ENCODE data around the gene FOXL3.

FOXL3 gene

GRCh38 chr7:254337-255037 is 35.5 kb upstream of the FOXL3 start:
- no peak overlapping the region for H3K27ac ChIP-seq (ENCODE audit: low read depth, low read length)
- H3K4me1 ChIP-seq (ENCODE audit: control insufficient read depth in 1 of 2, insufficient read depth in 2 of 2, low read length in 2 of 2) = no peaks in the 10 kb centered on the region
- no peaks in the 10 kb centered on the region for H3K9me3 ChIP-seq (ENCODE audit: control insufficient read depth in 1 of 2, low read length in 2 of 2)
- no peaks in the 10 kb centered on the region for H3K27me3 ChIP-seq (ENCODE audit: control insufficient read depth in 1 of 2, insufficient read depth in 2 of 2, low read length in 2 of 2)
- H3K4me3 ChIP-seq (ENCODE audit: low read depth in 1 of 2, low read length in 2 of 2) = no peak overlapping the region
- no peak overlapping the region for H3K9ac ChIP-seq (ENCODE audit: low read depth in 1 of 2, low read length in 2 of 2)
- H3K36me3 ChIP-seq (ENCODE audit: control insufficient read depth in 1 of 2, insufficient read depth in 2 of 2, low read length in 2 of 2) = peaks cover 29 to 76% of the 10 kb centered on the region in 2 donors

- no peaks in the 10 kb centered on the region for H3K27me3 ChIP-seq (ENCODE audit: control insufficient read depth in 1 of 2, insufficient read depth in 2 of 2, low read length in 2 of 2)
- peaks cover 32 to 81% of the 10 kb centered on the region in 2 donors for H3K36me3 ChIP-seq (ENCODE audit: control insufficient read depth in 1 of 2, insufficient read depth in 2 of 2, low read length in 2 of 2)
- no peaks in the 10 kb centered on the region for H3K9me3 ChIP-seq (ENCODE audit: control insufficient read depth in 1 of 2, low read length in 2 of 2)
- H3K9ac ChIP-seq (ENCODE audit: low read depth in 1 of 2, low read length in 2 of 2) = no peak overlapping the region
- no peak overlapping the region for H3K4me3 ChIP-seq (ENCODE audit: low read depth in 1 of 2, low read length in 2 of 2)
- no peaks in the 10 kb centered on the region for H3K4me1 ChIP-seq (ENCODE audit: control insufficient read depth in 1 of 2, insufficient read depth in 2 of 2, low read length in 2 of 2)
- no peak overlapping the region for H3K27ac ChIP-seq (ENCODE audit: low read depth, low read length)
Measured at GRCh38 chr7:255038-255435, 34.9 kb upstream of the FOXL3 start.

- H3K4me1 ChIP-seq (ENCODE audit: control insufficient read depth in 1 of 2, insufficient read depth in 2 of 2, low read length in 2 of 2) = no peaks in the 10 kb centered on the region
- H3K36me3 ChIP-seq (ENCODE audit: control insufficient read depth in 1 of 2, insufficient read depth in 2 of 2, low read length in 2 of 2) = peaks cover 31 to 83% of the 10 kb centered on the region in 2 donors
- peaks cover 0 to under 1% of the 10 kb centered on the region in 2 donors for H3K9me3 ChIP-seq (ENCODE audit: control insufficient read depth in 1 of 2, low read length in 2 of 2)
- no peak overlapping the region for H3K4me3 ChIP-seq (ENCODE audit: low read depth in 1 of 2, low read length in 2 of 2)
- no peak overlapping the region for H3K27ac ChIP-seq (ENCODE audit: low read depth, low read length)
- H3K27me3 ChIP-seq (ENCODE audit: control insufficient read depth in 1 of 2, insufficient read depth in 2 of 2, low read length in 2 of 2) = no peaks in the 10 kb centered on the region
- H3K9ac ChIP-seq (ENCODE audit: low read depth in 1 of 2, low read length in 2 of 2) = no peak overlapping the region
Measured at GRCh38 chr7:255721-256361, 34.1 kb upstream of the FOXL3 start.

DNA sequence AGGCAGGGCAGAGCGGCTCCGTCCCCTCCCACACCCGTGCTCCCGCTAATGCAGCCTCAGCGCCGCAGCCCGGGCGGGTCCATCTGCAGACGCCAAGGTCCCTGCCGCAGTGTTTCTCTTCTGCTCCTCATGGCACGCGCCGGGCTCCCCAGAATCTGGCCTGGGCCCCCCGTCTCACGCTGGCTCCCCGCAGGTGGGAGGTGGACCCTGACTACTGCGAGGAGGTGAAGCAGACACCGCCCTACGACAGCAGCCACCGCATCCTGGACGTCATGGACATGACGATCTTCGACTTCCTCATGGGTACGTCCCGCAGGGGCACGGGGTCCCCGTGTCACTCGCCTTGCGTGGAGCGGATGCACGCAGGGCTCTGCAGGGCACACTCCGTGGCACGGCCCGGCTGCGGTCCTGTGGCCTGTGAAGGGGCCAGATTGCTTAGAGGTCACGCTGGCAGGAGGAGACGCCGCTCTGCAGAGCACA is 33.5 kb upstream of the FOXL3 start:
- H3K36me3 ChIP-seq (ENCODE audit: control insufficient read depth in 1 of 2, insufficient read depth in 2 of 2, low read length in 2 of 2) = peaks cover 29 to 85% of the 10 kb centered on the region in 2 donors
- H3K4me3 ChIP-seq (ENCODE audit: low read depth in 1 of 2, low read length in 2 of 2) = no peak overlapping the region
- peaks cover 0 to 6% of the 10 kb centered on the region in 2 donors for H3K9me3 ChIP-seq (ENCODE audit: control insufficient read depth in 1 of 2, low read length in 2 of 2)
- no peak overlapping the region for H3K9ac ChIP-seq (ENCODE audit: low read depth in 1 of 2, low read length in 2 of 2)
- no peaks in the 10 kb centered on the region for H3K4me1 ChIP-seq (ENCODE audit: control insufficient read depth in 1 of 2, insufficient read depth in 2 of 2, low read length in 2 of 2)
- no peaks in the 10 kb centered on the region for H3K27me3 ChIP-seq (ENCODE audit: control insufficient read depth in 1 of 2, insufficient read depth in 2 of 2, low read length in 2 of 2)
- no peak overlapping the region for H3K27ac ChIP-seq (ENCODE audit: low read depth, low read length)

GRCh38 chr7:256981-257646 is 32.9 kb upstream of the FOXL3 start:
- Histone ChIP-seq H3K9me3 (ENCODE audit: control insufficient read depth in 1 of 2, low read length in 2 of 2) (peaks cover 5 to 9% of the 10 kb centered on the region in 2 donors), H3K36me3 (ENCODE audit: control insufficient read depth in 1 of 2, insufficient read depth in 2 of 2, low read length in 2 of 2) (peaks cover 23 to 81% of the 10 kb centered on the region in 2 donors), H3K4me1 (ENCODE audit: control insufficient read depth in 1 of 2, insufficient read depth in 2 of 2, low read length in 2 of 2) (no peaks in the 10 kb centered on the region), H3K9ac (ENCODE audit: low read depth in 1 of 2, low read length in 2 of 2) (no peak overlapping the region), H3K4me3 (ENCODE audit: low read depth in 1 of 2, low read length in 2 of 2) (no peak overlapping the region), H3K27me3 (ENCODE audit: control insufficient read depth in 1 of 2, insufficient read depth in 2 of 2, low read length in 2 of 2) (no peaks in the 10 kb centered on the region), H3K27ac (ENCODE audit: low read depth, low read length) (no peak overlapping the region)

- H3K27me3 ChIP-seq (ENCODE audit: control insufficient read depth in 1 of 2, insufficient read depth in 2 of 2, low read length in 2 of 2) = no peaks in the 10 kb centered on the region
- H3K36me3 ChIP-seq (ENCODE audit: control insufficient read depth in 1 of 2, insufficient read depth in 2 of 2, low read length in 2 of 2) = peaks cover 19 to 76% of the 10 kb centered on the region in 2 donors
- no peak overlapping the region for H3K27ac ChIP-seq (ENCODE audit: low read depth, low read length)
- H3K9me3 ChIP-seq (ENCODE audit: control insufficient read depth in 1 of 2, low read length in 2 of 2) = peaks cover 10 to 14% of the 10 kb centered on the region in 2 donors
- no peak overlapping the region for H3K9ac ChIP-seq (ENCODE audit: low read depth in 1 of 2, low read length in 2 of 2)
- H3K4me3 ChIP-seq (ENCODE audit: low read depth in 1 of 2, low read length in 2 of 2) = no peak overlapping the region
- no peaks in the 10 kb centered on the region for H3K4me1 ChIP-seq (ENCODE audit: control insufficient read depth in 1 of 2, insufficient read depth in 2 of 2, low read length in 2 of 2)
Measured at GRCh38 chr7:257647-257992, 32.4 kb upstream of the FOXL3 start.

GRCh38 chr7:258476-259190 is 31.3 kb upstream of the FOXL3 start:
- Histone ChIP-seq H3K4me3 (ENCODE audit: low read depth in 1 of 2, low read length in 2 of 2) (no peak overlapping the region), H3K9me3 (ENCODE audit: control insufficient read depth in 1 of 2, low read length in 2 of 2) (peaks cover 10 to 15% of the 10 kb centered on the region in 2 donors), H3K36me3 (ENCODE audit: control insufficient read depth in 1 of 2, insufficient read depth in 2 of 2, low read length in 2 of 2) (peaks cover 12 to 66% of the 10 kb centered on the region in 2 donors)

GRCh38 chr7:259191-259505 is 30.8 kb upstream of the FOXL3 start:
- H3K9me3 ChIP-seq (ENCODE audit: control insufficient read depth in 1 of 2, low read length in 2 of 2) = peaks cover 10 to 15% of the 10 kb centered on the region in 2 donors
- H3K4me1 ChIP-seq (ENCODE audit: control insufficient read depth in 1 of 2, insufficient read depth in 2 of 2, low read length in 2 of 2) = no peaks in the 10 kb centered on the region
- H3K27me3 ChIP-seq (ENCODE audit: control insufficient read depth in 1 of 2, insufficient read depth in 2 of 2, low read length in 2 of 2) = no peaks in the 10 kb centered on the region
- no peak overlapping the region for H3K27ac ChIP-seq (ENCODE audit: low read depth, low read length)
- H3K36me3 ChIP-seq (ENCODE audit: control insufficient read depth in 1 of 2, insufficient read depth in 2 of 2, low read length in 2 of 2) = peaks cover 12 to 63% of the 10 kb centered on the region in 2 donors
- H3K9ac ChIP-seq (ENCODE audit: low read depth in 1 of 2, low read length in 2 of 2) = no peak overlapping the region
- H3K4me3 ChIP-seq (ENCODE audit: low read depth in 1 of 2, low read length in 2 of 2) = no peak overlapping the region

More at GRCh38 chr7:258476-259190, 31.3 kb upstream of the FOXL3 start:
- no peak overlapping the region for H3K9ac ChIP-seq (ENCODE audit: low read depth in 1 of 2, low read length in 2 of 2)
- H3K4me1 ChIP-seq (ENCODE audit: control insufficient read depth in 1 of 2, insufficient read depth in 2 of 2, low read length in 2 of 2) = no peaks in the 10 kb centered on the region
- no peak overlapping the region for H3K27ac ChIP-seq (ENCODE audit: low read depth, low read length)
- no peaks in the 10 kb centered on the region for H3K27me3 ChIP-seq (ENCODE audit: control insufficient read depth in 1 of 2, insufficient read depth in 2 of 2, low read length in 2 of 2)

DNA sequence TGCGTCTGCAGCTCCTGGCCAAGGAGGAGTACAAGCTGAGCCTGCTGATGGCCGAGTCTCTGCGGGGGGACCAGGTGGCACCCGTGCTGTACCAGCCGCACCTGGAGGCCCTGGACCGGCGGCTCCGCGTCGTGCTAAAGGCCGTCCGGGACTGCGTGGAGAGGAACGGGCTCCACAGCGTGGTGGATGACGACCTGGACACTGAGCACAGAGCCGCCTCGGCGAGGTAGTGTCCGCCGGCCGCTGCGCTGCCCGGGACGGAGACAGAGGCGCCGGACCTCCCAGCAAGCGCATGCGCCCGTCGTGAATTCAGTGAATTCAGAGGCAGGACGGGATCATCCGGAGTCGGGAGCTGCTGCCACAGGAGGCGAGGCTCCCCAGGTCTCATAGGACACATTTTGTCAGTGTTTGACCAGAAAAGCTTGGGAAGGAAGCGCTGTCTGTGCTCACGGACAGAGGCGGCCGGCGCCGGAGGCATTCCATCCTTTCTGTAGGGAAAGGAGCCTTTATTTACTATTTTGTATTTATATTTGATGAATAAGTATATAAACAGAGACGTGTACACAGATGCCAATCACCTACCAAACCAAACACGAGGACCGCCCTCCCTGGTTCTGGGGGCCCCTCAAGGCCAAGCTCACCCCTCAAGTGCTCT is 30.1 kb upstream of the FOXL3 start:
- peaks cover 10 to 15% of the 10 kb centered on the region in 2 donors for H3K9me3 ChIP-seq (ENCODE audit: control insufficient read depth in 1 of 2, low read length in 2 of 2)
- H3K4me1 ChIP-seq (ENCODE audit: control insufficient read depth in 1 of 2, insufficient read depth in 2 of 2, low read length in 2 of 2) = peaks cover 5 to 6% of the 10 kb centered on the region in 2 donors
- H3K27ac ChIP-seq (ENCODE audit: low read depth, low read length) = no peak overlapping the region
- no peak overlapping the region for H3K4me3 ChIP-seq (ENCODE audit: low read depth in 1 of 2, low read length in 2 of 2)
- peaks cover 12 to 63% of the 10 kb centered on the region in 2 donors for H3K36me3 ChIP-seq (ENCODE audit: control insufficient read depth in 1 of 2, insufficient read depth in 2 of 2, low read length in 2 of 2)
- no peaks in the 10 kb centered on the region for H3K27me3 ChIP-seq (ENCODE audit: control insufficient read depth in 1 of 2, insufficient read depth in 2 of 2, low read length in 2 of 2)
- no peak overlapping the region for H3K9ac ChIP-seq (ENCODE audit: low read depth in 1 of 2, low read length in 2 of 2)

Measured in duodenal mucosa (tissue), 2 donors.